Spinal cord (tissue), 10 donors: ENCODE data around the gene CCR8. TPM values are rescaled to one million over a fixed set of nuclear protein-coding genes. Genes with fewer than 3 reads are reported as not detected.

ENCODE experiments used
- DNase-seq, 6 donors: peaks; one replicate each; pipeline versions ENCODE4 v3.0.0 to v3.0.0-alpha.2; 2013 to 2015; ENCODE audit warnings: low spot score in 6 of 6, low read depth in 4 of 6
- H3K27ac ChIP-seq: one replicate; pipeline ENCODE4 v1.5.1; 2013; ENCODE audit warnings: low read depth, low read length, control low read depth
- H3K27me3 ChIP-seq: one replicate; pipeline ENCODE4 v1.6.1; 2013; ENCODE audit warnings: low read length; ENCODE audit not compliant: control insufficient read depth, insufficient read depth
- H3K36me3 ChIP-seq: one replicate; pipeline ENCODE4 v1.6.1; 2013; ENCODE audit warnings: low read length; ENCODE audit not compliant: control insufficient read depth, insufficient read depth
- H3K4me1 ChIP-seq: one replicate; pipeline ENCODE4 v1.6.1; 2013; ENCODE audit warnings: low read length; ENCODE audit not compliant: control insufficient read depth, insufficient read depth
- H3K4me3 ChIP-seq: one replicate; pipeline ENCODE4 v1.5.1; 2013; ENCODE audit warnings: low read depth, low read length, control low read depth
- H3K9me3 ChIP-seq: one replicate; pipeline ENCODE4 v1.6.1; 2013; ENCODE audit warnings: low read length; ENCODE audit not compliant: control insufficient read depth, insufficient read depth
- WGBS: methylation state at CpG from one replicate; pipeline ENCODE4 v1.1.5; 2013; ENCODE audit warnings: missing lambda C conversion rate; ENCODE audit not compliant: insufficient coverage; 5-methylcytosine and 5-hydroxymethylcytosine counted together
- polyA plus RNA-seq, 2 donors: library from polyadenylated mRNA; unstranded; fragments of 120-200 nt; gene quantifications; one replicate each; pipeline ENCODE4 v1.2.1, GENCODE V29; 2013; ENCODE audit not compliant: insufficient read length in 2 of 2
- total RNA-seq, 2 donors: library from RNA; depleted of rRNA in 1 of 2; stranded (reverse); fragments of 120-200 nt in 1 of 2; fragments of >200 nt in 1 of 2; gene quantifications; one replicate each; pipeline versions ENCODE4 v1.2.3 to v1.2.4, GENCODE V29; 2013 to 2014
- donor health status: healthy.

CCR8 gene
- total and polyA plus RNA-seq, 4 donors: not detected

- no peak for DNase-seq
- WGBS: no CpG with 5 or more reads among the region's 3 CpGs
Measured at GRCh38 chr3:39381432-39381831, 51.9 kb downstream of the CCR8 start.

More at GRCh38 chr3:39381432-39381831, 51.9 kb downstream of the CCR8 start:
- no peaks in the 10 kb centered on the region for H3K36me3 ChIP-seq
- no peaks in the 10 kb centered on the region for H3K27me3 ChIP-seq
- peaks cover 19% of the 10 kb centered on the region for H3K4me1 ChIP-seq
- no peak overlapping the region for H3K4me3 ChIP-seq
- H3K9me3 ChIP-seq: no peaks in the 10 kb centered on the region
- no peak overlapping the region for H3K27ac ChIP-seq

Other genes starting within 250 kb of the CCR8 start
- 10 to 100 TPM; 41.7 to 75.0 TPM for gene GORASP1, start 222.1 kb upstream of the CCR8 start, total RNA-seq
- 100 to 1,000 TPM in 1 of 2 donors, 10 to 100 TPM in 1; 98.8 to 116 TPM for gene GORASP1, start 222.1 kb upstream of the CCR8 start, polyA plus RNA-seq
- gene TTC21A, start 222.0 kb upstream of the CCR8 start, total RNA-seq: 10 to 100 TPM in 1 of 2 donors, 1 to 10 TPM in 1; 5.3 to 13.4 TPM
- gene TTC21A, start 222.0 kb upstream of the CCR8 start, polyA plus RNA-seq: 10 to 100 TPM; 16.8 to 23.9 TPM
- 10 to 100 TPM; 14.5 to 24.6 TPM for gene CSRNP1, start 176.1 kb upstream of the CCR8 start, total RNA-seq
- gene CSRNP1, start 176.1 kb upstream of the CCR8 start, polyA plus RNA-seq: 10 to 100 TPM; 17.3 to 19.4 TPM
- under 1 TPM; 0.20 to 0.50 TPM for gene XIRP1, start 137.1 kb upstream of the CCR8 start, total RNA-seq
- gene XIRP1, start 137.1 kb upstream of the CCR8 start, polyA plus RNA-seq: 1 to 10 TPM; 1.3 to 1.6 TPM
- 10 to 100 TPM; 27.7 to 42.1 TPM for gene CX3CR1, start 49.7 kb upstream of the CCR8 start, total RNA-seq
- gene CX3CR1, start 49.7 kb upstream of the CCR8 start, polyA plus RNA-seq: 10 to 100 TPM; 43.2 to 70.2 TPM
- 10 to 100 TPM; 17.6 to 23.6 TPM for gene SLC25A38, start 53.7 kb downstream of the CCR8 start, total RNA-seq
- 10 to 100 TPM; 34.9 to 36.9 TPM for gene SLC25A38, start 53.7 kb downstream of the CCR8 start, polyA plus RNA-seq
- gene RPSA, start 77.0 kb downstream of the CCR8 start, total RNA-seq: 1,000 to 10,000 TPM in 1 of 2 donors, 100 to 1,000 TPM in 1; 641 to 1,036 TPM
- gene RPSA, start 77.0 kb downstream of the CCR8 start, polyA plus RNA-seq: 1,000 to 10,000 TPM; 1,302 to 1,348 TPM
- 100 to 1,000 TPM; 125 to 433 TPM for gene MOBP, start 138.0 kb downstream of the CCR8 start, total RNA-seq
- gene MOBP, start 138.0 kb downstream of the CCR8 start, polyA plus RNA-seq: 100 to 1,000 TPM; 257 to 318 TPM